Measurements from ENCODE around the gene FLNB.

FLNB gene

GRCh38 chr3:58116161-58116955 lies 108.1 kb downstream of the FLNB start:
- Histone ChIP-seq H3K4me3 (no peak overlapping the region), H3K27ac (peak overlapping the region in 13 of 21 experiments; percentile 8 to 74 (median 48))

GRCh38 chr3:58116985-58117384 lies 108.8 kb downstream of the FLNB start:
- Histone ChIP-seq H3K4me3 (no peak overlapping the region), H3K27ac (peak overlapping the region in 14 of 21 experiments; percentile 8 to 74 (median 50))

- H3K4me3 ChIP-seq = no peak overlapping the region
- peak overlapping the region in 12 of 21 experiments; percentile 9 to 74 (median 50) for H3K27ac ChIP-seq
Observed at GRCh38 chr3:58117561-58118181, 109.4 kb downstream of the FLNB start.

- no peak overlapping the region for H3K27ac ChIP-seq
Observed at GRCh38 chr3:58119186-58119585, 111.0 kb downstream of the FLNB start.

GRCh38 chr3:58120075-58120812 lies 112.0 kb downstream of the FLNB start:
- H3K4me3 ChIP-seq = no peak overlapping the region
- H3K27ac ChIP-seq = no peak overlapping the region

More at GRCh38 chr3:58119186-58119585, 111.0 kb downstream of the FLNB start:
- no peak overlapping the region for H3K4me3 ChIP-seq

- Histone ChIP-seq H3K27ac (no peak overlapping the region), H3K4me3 (no peak overlapping the region)
Observed at GRCh38 chr3:58121183-58121582, 113.0 kb downstream of the FLNB start.

GRCh38 chr3:58122936-58123700 lies 114.9 kb downstream of the FLNB start:
- Histone ChIP-seq H3K27ac (no peak overlapping the region), H3K4me3 (no peak overlapping the region)

- H3K4me3 ChIP-seq = no peak overlapping the region
- no peak overlapping the region for H3K27ac ChIP-seq
Observed at GRCh38 chr3:58124387-58124786, 116.2 kb downstream of the FLNB start.

GRCh38 chr3:58129041-58129770 lies 121.0 kb downstream of the FLNB start:
- no peak overlapping the region for H3K4me3 ChIP-seq
- H3K27ac ChIP-seq = no peak overlapping the region

- H3K27ac ChIP-seq = peak overlapping the region in 1 of 21 experiments; percentile 10
Observed at GRCh38 chr3:58130591-58130990, 122.4 kb downstream of the FLNB start.

GRCh38 chr3:58131101-58131825 lies 123.0 kb downstream of the FLNB start:
- Histone ChIP-seq H3K27ac (no peak overlapping the region), H3K4me3 (no peak overlapping the region)

More at GRCh38 chr3:58130591-58130990, 122.4 kb downstream of the FLNB start:
- H3K4me3 ChIP-seq = no peak overlapping the region

- Histone ChIP-seq H3K27ac (no peak overlapping the region), H3K4me3 (no peak overlapping the region)
Observed at GRCh38 chr3:58132850-58133249, 124.6 kb downstream of the FLNB start.

GRCh38 chr3:58134468-58134867 lies 126.2 kb downstream of the FLNB start:
- no peak overlapping the region for H3K27ac ChIP-seq

GRCh38 chr3:58135712-58136543 lies 127.7 kb downstream of the FLNB start:
- Histone ChIP-seq H3K4me3 (no peak overlapping the region), H3K27ac (no peak overlapping the region)

More at GRCh38 chr3:58134468-58134867, 126.2 kb downstream of the FLNB start:
- no peak overlapping the region for H3K4me3 ChIP-seq

- H3K27ac ChIP-seq = no peak overlapping the region
- H3K4me3 ChIP-seq = no peak overlapping the region
Observed at GRCh38 chr3:58137306-58137705, 129.1 kb downstream of the FLNB start.

GRCh38 chr3:58141766-58142345 lies 133.6 kb downstream of the FLNB start:
- H3K27ac ChIP-seq = no peak overlapping the region
- H3K4me3 ChIP-seq = no peak overlapping the region

GRCh38 chr3:58143417-58144055 lies 135.3 kb downstream of the FLNB start:
- Histone ChIP-seq H3K27ac (no peak overlapping the region), H3K4me3 (no peak overlapping the region)

Data from skin epidermis (tissue), 12 donors.